ENCODE data around the gene CAPN7.
A peak's percentile ranks its signal among the peaks of the same experiment; 100 is the strongest.

Gene CAPN7

GRCh38 chr3:15223685-15224572 is 17.9 kb downstream of the CAPN7 start:
- in situ Hi-C loops (cut with MboI; ENCODE audit: low pct_unique_long_range_greater_than_20kb, low sequenced_read_pairs) = no loop called here
- no peak for DNase-seq

GRCh38 chr3:15228147-15228546 is 22.1 kb downstream of the CAPN7 start:
- in situ Hi-C loops (cut with MboI; ENCODE audit: low pct_unique_long_range_greater_than_20kb, low sequenced_read_pairs) = no loop called here
- no peak for DNase-seq

GRCh38 chr3:15229262-15229661 is 23.2 kb downstream of the CAPN7 start:
- in situ Hi-C loops (cut with MboI; ENCODE audit: low pct_unique_long_range_greater_than_20kb, low sequenced_read_pairs) = no loop called here
- no peak for DNase-seq

GRCh38 chr3:15241341-15241740 is 35.3 kb downstream of the CAPN7 start:
- peak; percentile 45 for DNase-seq
- in situ Hi-C loops (cut with MboI; ENCODE audit: low pct_unique_long_range_greater_than_20kb, low sequenced_read_pairs) = no loop called here

- DNase-seq = no peak
These were observed 37.9 kb downstream of the CAPN7 start for GRCh38 chr3:15243822-15244482.

GRCh38 chr3:15246186-15246585 is 40.1 kb downstream of the CAPN7 start:
- no peak for DNase-seq

More at GRCh38 chr3:15243822-15244482, 37.9 kb downstream of the CAPN7 start:
- in situ Hi-C loops (cut with MboI; ENCODE audit: low pct_unique_long_range_greater_than_20kb, low sequenced_read_pairs) = no loop called here

GRCh38 chr3:15253023-15253697 is 47.1 kb downstream of the CAPN7 start:
- DNase-seq = no peak
- in situ Hi-C loops (cut with MboI; ENCODE audit: low pct_unique_long_range_greater_than_20kb, low sequenced_read_pairs) = no loop called here

More at GRCh38 chr3:15246186-15246585, 40.1 kb downstream of the CAPN7 start:
- in situ Hi-C loops (cut with MboI; ENCODE audit: low pct_unique_long_range_greater_than_20kb, low sequenced_read_pairs) = no loop called here

GRCh38 chr3:15255215-15255614 is 49.2 kb downstream of the CAPN7 start:
- no peak for DNase-seq
- in situ Hi-C loops (cut with MboI; ENCODE audit: low pct_unique_long_range_greater_than_20kb, low sequenced_read_pairs) = no loop called here

- in situ Hi-C loops (cut with MboI; ENCODE audit: low pct_unique_long_range_greater_than_20kb, low sequenced_read_pairs) = no loop called here
- no peak for DNase-seq
These were observed 50.9 kb downstream of the CAPN7 start for GRCh38 chr3:15256861-15257341.

- no peak for DNase-seq
- in situ Hi-C loops (cut with MboI; ENCODE audit: low pct_unique_long_range_greater_than_20kb, low sequenced_read_pairs) = no loop called here
These were observed 52.7 kb downstream of the CAPN7 start for GRCh38 chr3:15258720-15259119.

- no peak for DNase-seq
- in situ Hi-C loops (cut with MboI; ENCODE audit: low pct_unique_long_range_greater_than_20kb, low sequenced_read_pairs) = loop anchor here (10.0 kb wide), 1 partner anchor 124 kb away; no protein-coding TSS in a partner anchor
These were observed 54.5 kb downstream of the CAPN7 start for GRCh38 chr3:15260531-15260930.

GRCh38 chr3:15261274-15261673 is 55.2 kb downstream of the CAPN7 start:
- DNase-seq = no peak
- in situ Hi-C loops (cut with MboI; ENCODE audit: low pct_unique_long_range_greater_than_20kb, low sequenced_read_pairs) = loop anchor here (10.0 kb wide), 1 partner anchor 124 kb away; no protein-coding TSS in a partner anchor

GRCh38 chr3:15262021-15262420 is 56.0 kb downstream of the CAPN7 start:
- in situ Hi-C loops (cut with MboI; ENCODE audit: low pct_unique_long_range_greater_than_20kb, low sequenced_read_pairs) = loop anchor here (10.0 kb wide), 1 partner anchor 123 kb away; no protein-coding TSS in a partner anchor
- no peak for DNase-seq

- DNase-seq = no peak
- in situ Hi-C loops (cut with MboI; ENCODE audit: low pct_unique_long_range_greater_than_20kb, low sequenced_read_pairs) = loop anchor here (10.0 kb wide), 1 partner anchor 122 kb away; no protein-coding TSS in a partner anchor
These were observed 57.1 kb downstream of the CAPN7 start for GRCh38 chr3:15263120-15263519.

GRCh38 chr3:15263926-15264325 is 57.9 kb downstream of the CAPN7 start:
- in situ Hi-C loops (cut with MboI; ENCODE audit: low pct_unique_long_range_greater_than_20kb, low sequenced_read_pairs) = loop anchor here (10.0 kb wide), 1 partner anchor 121 kb away; no protein-coding TSS in a partner anchor
- no peak for DNase-seq

GRCh38 chr3:15264486-15264885 is 58.4 kb downstream of the CAPN7 start:
- DNase-seq = no peak
- in situ Hi-C loops (cut with MboI; ENCODE audit: low pct_unique_long_range_greater_than_20kb, low sequenced_read_pairs) = loop anchor here (10.0 kb wide), 1 partner anchor 120 kb away; no protein-coding TSS in a partner anchor

GRCh38 chr3:15265655-15266509 is 59.8 kb downstream of the CAPN7 start:
- DNase-seq = no peak
- in situ Hi-C loops (cut with MboI; ENCODE audit: low pct_unique_long_range_greater_than_20kb, low sequenced_read_pairs) = loop anchor here (10.0 kb wide), 1 partner anchor 119 kb away; no protein-coding TSS in a partner anchor
